ENCODE measurements around the gene PJA1.

DNA sequence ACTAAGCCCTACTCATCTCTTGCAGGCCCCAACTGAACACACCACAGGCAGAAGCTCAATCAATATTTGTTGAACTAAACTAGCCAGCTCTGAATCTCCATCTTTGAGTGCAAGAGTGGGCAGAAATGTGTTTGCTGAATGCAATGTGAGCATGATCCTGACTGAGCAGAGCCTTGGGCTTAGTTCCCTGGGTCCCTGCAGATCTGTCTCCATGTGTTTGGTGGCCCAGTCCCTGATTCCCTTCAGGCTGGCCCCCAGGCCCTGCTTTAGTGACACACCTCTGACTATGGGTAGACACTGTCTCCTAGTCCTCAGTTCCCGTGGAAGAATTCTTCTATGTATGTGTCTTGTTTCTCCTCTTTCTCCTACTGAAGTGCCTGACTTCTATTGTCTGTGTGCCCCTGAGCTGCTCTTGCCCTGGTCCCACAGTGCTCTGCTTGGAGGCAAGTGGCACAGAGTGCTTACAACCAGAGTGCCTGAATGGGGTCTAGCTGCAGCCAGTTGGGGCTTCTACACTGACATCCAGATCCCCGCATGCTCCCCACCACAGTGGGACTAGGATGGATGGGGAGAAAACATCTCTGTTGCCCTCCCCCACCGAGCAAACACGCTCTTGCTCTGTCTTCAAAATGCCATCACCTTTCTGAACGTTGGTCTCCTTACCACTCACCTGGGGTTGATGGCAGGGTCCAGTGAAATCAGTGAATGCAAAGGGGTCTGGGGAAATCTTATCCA lies 9.3 kb downstream of the PJA1 start:
- TF ChIP-seq CTCF (IDR thresholded peaks at IDR 0.05; ENCODE audit: low read depth, low read length, poor library complexity, severe bottlenecking): no peak
- no peak for TF ChIP-seq EZH2phosphoT487 (IDR thresholded peaks at IDR 0.05; ENCODE audit: borderline replicate concordance, low read length)
